Ectodermal cell (in vitro differentiated cells): Measurements from ENCODE around the gene CLEC4F.

Experiments used
- H3K27ac ChIP-seq: 2 replicates; pipeline ENCODE4 v1.7.0; 2013; ENCODE audit warnings: mild to moderate bottlenecking, low read depth, low read length; ENCODE audit not compliant: insufficient read depth, poor library complexity, severe bottlenecking
- H3K27me3 ChIP-seq: 2 replicates; pipeline ENCODE4 v1.7.0; 2013; ENCODE audit warnings: mild to moderate bottlenecking, low read length; ENCODE audit not compliant: insufficient read depth, control insufficient read depth, poor library complexity, severe bottlenecking
- H3K36me3 ChIP-seq: one replicate; pipeline ENCODE4 v1.7.0; 2013; ENCODE audit warnings: low read length; ENCODE audit not compliant: control insufficient read depth, insufficient read depth
- H3K4me1 ChIP-seq: one replicate; pipeline ENCODE4 v1.7.0; 2013; ENCODE audit warnings: low read length; ENCODE audit not compliant: control insufficient read depth, insufficient read depth
- H3K4me3 ChIP-seq: 2 replicates; pipeline ENCODE4 v1.7.0; 2013; ENCODE audit warnings: low read depth, low read length, control low read depth; ENCODE audit not compliant: insufficient read depth
- H3K9me3 ChIP-seq: 2 replicates; pipeline ENCODE4 v1.7.0; 2013; ENCODE audit warnings: mild to moderate bottlenecking, low read length, moderate library complexity; ENCODE audit not compliant: control insufficient read depth
- WGBS, 2 experiments: methylation state at CpG; one replicate each; pipeline ENCODE4 v1.1.7; 2013; ENCODE audit warnings: missing lambda C conversion rate in 2 of 2; 5-methylcytosine and 5-hydroxymethylcytosine counted together

The CLEC4F gene

DNA sequence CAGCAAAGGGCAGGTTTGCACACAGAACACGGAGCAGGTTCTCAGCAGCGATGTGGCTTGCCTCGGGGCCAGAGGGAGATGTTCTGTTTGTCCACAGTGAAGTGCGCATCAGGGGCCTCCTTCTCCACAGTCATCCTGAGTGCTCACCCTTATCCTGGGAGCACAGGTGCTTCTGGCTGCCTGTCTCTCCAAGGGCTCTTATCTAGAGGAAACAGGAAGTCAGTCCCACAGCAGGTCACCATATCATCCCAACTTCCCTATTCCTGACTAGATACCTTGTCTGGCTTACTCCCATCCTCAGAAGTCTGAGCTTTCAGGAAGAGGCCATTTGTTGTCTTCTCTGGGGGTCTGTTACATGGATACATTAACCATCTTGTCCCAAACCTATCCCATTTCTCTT lies 15.2 kb upstream of the CLEC4F start, which contains the start of gene CD207:
CD207 (minus strand) TSS at position 174 of the 400 bp plus-strand sequence; CDS start at position 134, 40 bp downstream.
- no peaks in the 10 kb centered on the region for H3K27me3 ChIP-seq
- H3K36me3 ChIP-seq = no peaks in the 10 kb centered on the region
- 94% methylated on average over 4 of the region's 4 CpGs for WGBS, 2 experiments

DNA sequence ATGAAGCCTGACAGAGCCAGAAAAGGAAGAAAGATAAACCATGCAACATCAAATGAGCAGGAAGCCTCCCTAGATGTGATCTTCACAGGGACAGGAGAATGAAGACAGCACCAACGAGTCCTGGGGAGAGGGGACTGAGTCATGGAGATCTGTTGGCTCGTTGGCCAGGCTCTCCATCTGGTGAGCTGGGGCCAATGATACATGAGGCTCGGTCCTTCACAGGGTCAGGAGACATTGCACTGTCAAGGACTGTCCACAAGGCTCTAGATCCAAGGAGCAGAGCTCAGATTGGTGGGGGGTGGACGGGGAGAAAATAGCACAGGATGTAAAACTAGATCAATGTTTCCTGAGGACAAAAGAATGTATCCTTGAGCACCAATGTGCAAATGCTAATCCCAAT lies 14.5 kb upstream of the CLEC4F start:
- H3K9me3 ChIP-seq = no peaks in the 10 kb centered on the region

More for the DNA sequence above, 15.2 kb upstream of the CLEC4F start, which contains the start of gene CD207:
- H3K27ac ChIP-seq = no peak within 1 kb of the TSS
- H3K4me1 ChIP-seq = no peaks in the 10 kb centered on the region
- H3K9me3 ChIP-seq = no peaks in the 10 kb centered on the region
- no peak within 1 kb of the TSS for H3K4me3 ChIP-seq

DNA sequence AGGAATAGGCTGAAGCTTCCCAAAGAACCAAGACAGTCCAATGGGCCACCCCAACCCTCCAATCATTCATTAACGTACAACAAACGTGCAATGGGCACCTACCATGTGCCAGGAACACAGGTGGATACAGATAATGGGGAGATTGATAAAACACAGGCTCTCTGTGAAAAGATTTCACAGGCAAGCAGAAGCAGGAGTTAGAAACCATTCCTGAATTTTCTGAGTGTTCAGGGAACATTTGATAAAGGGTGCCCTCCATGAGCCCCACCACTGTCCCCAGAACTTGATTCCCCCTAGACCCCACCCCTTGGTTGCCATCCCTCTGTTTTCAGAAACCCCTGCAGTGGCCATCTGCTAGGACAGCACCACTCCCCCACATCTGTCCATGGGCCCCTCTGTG lies 13.7 kb upstream of the CLEC4F start:
- Histone ChIP-seq H3K27me3 (no peaks in the 10 kb centered on the region), H3K4me1 (no peaks in the 10 kb centered on the region), H3K9me3 (no peaks in the 10 kb centered on the region), H3K27ac (no peak overlapping the region), H3K4me3 (no peak overlapping the region), H3K36me3 (no peaks in the 10 kb centered on the region)
- WGBS, 2 experiments = 93 to 97% methylated on average over 2 of the region's 2 CpGs

More for the DNA sequence above, 14.5 kb upstream of the CLEC4F start:
- Histone ChIP-seq H3K36me3 (no peaks in the 10 kb centered on the region), H3K27ac (no peak overlapping the region), H3K4me1 (no peaks in the 10 kb centered on the region), H3K27me3 (no peaks in the 10 kb centered on the region), H3K4me3 (no peak overlapping the region)
- 88 to 90% methylated on average over 4 of the region's 4 CpGs for WGBS, 2 experiments

DNA sequence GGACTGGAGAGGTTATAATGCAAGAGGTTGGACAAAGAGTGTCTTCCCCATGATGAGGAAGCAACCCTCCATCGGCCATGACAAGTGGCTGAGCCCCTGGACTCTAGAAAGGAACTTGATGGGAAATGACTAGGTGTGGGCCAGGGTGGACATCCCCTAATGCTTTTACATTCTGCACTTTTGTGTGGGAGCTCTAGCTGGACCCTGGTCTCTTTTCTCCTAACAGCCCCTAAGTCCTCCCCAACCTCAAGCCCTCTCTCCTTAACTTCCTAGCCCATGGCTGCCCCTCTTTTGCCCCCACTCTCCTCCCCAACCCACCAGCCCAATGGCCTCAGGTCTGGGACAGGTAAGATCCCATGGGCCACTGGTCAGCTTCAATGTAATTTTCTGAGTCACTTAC lies 12.8 kb upstream of the CLEC4F start:
- H3K4me3 ChIP-seq = no peak overlapping the region
- H3K4me1 ChIP-seq = no peaks in the 10 kb centered on the region
- no peaks in the 10 kb centered on the region for H3K9me3 ChIP-seq
- H3K36me3 ChIP-seq = no peaks in the 10 kb centered on the region
- H3K27me3 ChIP-seq = no peaks in the 10 kb centered on the region
- no peak overlapping the region for H3K27ac ChIP-seq
- WGBS, 2 experiments = 59 to 69% methylated on average over 1 of the region's 1 CpG

DNA sequence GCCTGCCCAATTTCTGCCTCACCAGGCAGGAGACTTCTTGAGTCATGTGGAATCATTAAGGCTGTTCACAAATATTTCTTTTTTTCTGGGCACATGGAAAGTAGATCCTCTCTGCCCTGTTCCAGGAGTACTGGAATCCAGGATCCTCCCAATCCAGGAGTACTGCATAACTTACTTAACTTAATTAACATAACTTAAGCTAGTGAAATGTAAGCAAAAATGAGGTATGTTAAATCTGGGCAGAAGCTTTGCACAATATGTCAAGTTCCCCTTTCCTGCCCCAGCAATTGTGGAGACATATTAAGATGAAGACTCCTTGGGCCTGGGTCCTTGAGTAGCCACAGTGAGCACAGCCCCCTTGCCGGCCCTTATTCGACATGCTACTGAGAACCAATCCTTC lies 12.0 kb upstream of the CLEC4F start:
- Histone ChIP-seq H3K4me3 (no peak overlapping the region), H3K27ac (no peak overlapping the region), H3K36me3 (no peaks in the 10 kb centered on the region), H3K27me3 (no peaks in the 10 kb centered on the region), H3K9me3 (no peaks in the 10 kb centered on the region), H3K4me1 (no peaks in the 10 kb centered on the region)
- 94% methylated on average over 2 of the region's 2 CpGs for WGBS, 2 experiments

DNA sequence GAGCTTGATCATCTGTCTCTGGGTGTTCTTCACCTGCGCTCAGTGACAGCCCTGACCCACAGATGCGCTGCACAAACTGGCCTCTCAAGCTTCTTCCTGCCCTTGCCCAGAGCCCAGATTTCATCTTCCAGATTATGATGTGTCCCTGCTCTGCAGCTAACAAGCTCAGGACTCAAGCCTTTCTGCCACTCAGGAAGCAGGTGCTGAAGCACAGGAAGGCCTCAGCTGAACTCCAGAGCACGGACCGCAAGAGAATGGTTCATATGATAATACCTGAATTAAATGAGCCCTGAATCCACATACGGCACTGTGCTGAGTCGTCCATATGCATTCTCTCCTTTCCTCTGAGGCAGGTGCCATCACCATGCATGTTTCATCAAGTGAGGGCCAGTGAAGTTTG lies 11.5 kb upstream of the CLEC4F start:
- WGBS, 2 experiments = 92 to 94% methylated on average over 6 of the region's 6 CpGs
- no peaks in the 10 kb centered on the region for H3K27me3 ChIP-seq
- no peaks in the 10 kb centered on the region for H3K4me1 ChIP-seq
- H3K27ac ChIP-seq = no peak overlapping the region
- no peak overlapping the region for H3K4me3 ChIP-seq
- H3K36me3 ChIP-seq = no peaks in the 10 kb centered on the region
- no peaks in the 10 kb centered on the region for H3K9me3 ChIP-seq

DNA sequence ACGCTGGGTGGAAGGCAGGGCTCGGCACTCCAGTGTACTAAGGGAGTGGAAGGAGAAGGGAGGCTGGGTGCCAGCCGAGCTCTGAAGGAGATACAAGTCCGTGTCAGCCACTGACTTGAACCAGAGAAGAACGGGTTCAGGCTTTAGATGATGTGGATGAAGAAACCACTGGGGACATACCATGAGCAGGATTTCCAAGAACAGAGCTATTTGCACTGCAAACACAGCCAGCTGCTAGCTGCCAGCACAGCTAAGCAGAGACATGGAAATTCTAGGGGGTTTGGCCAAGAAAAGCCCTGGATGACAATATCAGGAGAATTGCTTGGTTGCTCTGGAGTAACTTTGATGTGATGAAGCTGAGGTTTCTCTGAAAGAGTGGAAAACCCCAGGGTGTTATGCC lies 10.0 kb upstream of the CLEC4F start:
- Histone ChIP-seq H3K4me3 (no peak overlapping the region), H3K27ac (no peak overlapping the region), H3K4me1 (no peaks in the 10 kb centered on the region), H3K9me3 (no peaks in the 10 kb centered on the region), H3K27me3 (no peaks in the 10 kb centered on the region), H3K36me3 (no peaks in the 10 kb centered on the region)
- 90 to 93% methylated on average over 5 of the region's 5 CpGs for WGBS, 2 experiments

DNA sequence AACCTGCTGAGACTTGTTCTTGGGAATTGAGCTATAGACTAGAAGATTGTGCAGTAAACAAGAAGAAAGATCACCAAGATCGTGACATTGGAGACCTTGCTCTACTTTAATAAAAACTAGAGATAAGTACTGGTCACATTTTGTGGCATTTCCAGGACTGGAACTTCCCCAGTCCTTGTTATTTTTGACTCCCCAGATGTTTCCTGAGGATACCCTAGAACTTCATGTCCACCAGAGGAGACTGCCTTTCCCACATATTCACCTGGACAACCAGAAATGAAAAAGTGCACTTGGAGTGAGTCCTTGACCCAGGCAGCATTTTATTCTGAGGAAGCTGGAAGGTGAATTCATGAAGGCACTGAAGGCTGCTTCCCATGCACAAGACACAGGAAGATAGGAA lies 9.5 kb upstream of the CLEC4F start:
- no peaks in the 10 kb centered on the region for H3K9me3 ChIP-seq
- no peaks in the 10 kb centered on the region for H3K4me1 ChIP-seq
- H3K27me3 ChIP-seq = no peaks in the 10 kb centered on the region
- no peak overlapping the region for H3K27ac ChIP-seq
- H3K4me3 ChIP-seq = no peak overlapping the region
- 95 to 100% methylated on average over 1 of the region's 1 CpG for WGBS, 2 experiments
- no peaks in the 10 kb centered on the region for H3K36me3 ChIP-seq

DNA sequence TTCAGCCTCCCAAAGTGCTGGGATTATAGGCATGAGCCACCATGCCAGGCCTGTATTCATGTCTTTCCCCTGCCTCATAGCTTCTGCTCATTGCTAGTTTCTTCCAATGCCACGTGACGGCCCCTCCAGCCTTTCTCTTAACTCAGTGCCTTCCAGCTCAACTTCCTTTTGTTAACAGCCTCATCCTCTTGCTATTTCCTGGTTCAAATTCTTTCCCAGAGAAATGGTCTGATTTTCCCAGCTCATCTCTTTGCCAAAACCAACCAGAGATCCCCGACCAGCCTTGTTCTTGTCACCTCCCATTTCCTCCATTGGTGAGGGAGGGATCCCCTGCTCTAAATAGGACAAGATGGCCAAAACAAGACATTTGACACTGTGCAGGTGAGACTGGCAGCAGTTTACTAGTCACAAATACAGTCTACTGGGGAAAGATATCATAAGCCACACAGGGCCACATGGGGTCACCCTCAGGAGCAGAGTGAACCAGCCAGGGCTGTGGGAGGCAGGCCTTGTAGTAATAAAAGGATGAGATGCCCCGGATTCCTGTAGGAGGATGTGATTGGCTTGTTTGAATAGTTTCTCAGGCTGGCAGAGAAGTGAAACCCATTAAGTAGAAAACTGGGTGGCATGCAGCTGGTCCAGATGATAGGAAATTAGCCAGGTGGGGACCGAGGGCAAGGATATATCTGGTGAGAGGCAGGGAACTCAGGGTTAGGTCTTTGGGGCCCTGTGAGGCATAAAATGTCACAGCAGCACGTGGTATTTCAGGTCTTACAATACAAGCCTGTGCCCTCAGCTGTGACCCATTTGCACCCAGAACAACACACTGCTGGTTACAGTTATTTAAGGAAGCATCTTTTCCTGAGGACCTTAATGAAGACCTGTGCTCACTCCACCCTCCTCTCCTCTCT lies 8.8 kb upstream of the CLEC4F start:
- Histone ChIP-seq H3K9me3 (no peaks in the 10 kb centered on the region), H3K4me1 (no peaks in the 10 kb centered on the region), H3K27ac (no peak overlapping the region), H3K4me3 (no peak overlapping the region), H3K36me3 (no peaks in the 10 kb centered on the region), H3K27me3 (no peaks in the 10 kb centered on the region)
- 87 to 91% methylated on average over 6 of the region's 6 CpGs for WGBS, 2 experiments

DNA sequence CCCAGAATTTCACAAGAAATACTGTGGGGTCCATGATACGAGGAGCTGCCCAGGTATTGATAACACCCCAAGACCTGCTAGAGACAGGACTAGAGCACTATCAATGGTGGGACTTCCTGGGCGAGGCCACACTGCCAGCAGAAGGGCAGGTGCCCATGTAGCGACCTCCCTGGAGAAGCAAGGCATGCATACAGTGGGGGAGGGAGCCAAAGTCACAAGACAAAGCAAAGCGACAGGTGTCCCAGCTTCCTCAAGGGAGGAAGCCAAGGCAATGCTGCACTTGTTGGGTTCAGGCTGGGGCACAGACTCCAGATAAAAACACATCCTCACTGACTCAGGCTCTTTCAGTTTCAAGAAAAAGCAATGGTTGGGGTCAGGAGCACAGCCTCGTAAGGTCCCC lies 7.7 kb upstream of the CLEC4F start:
- Histone ChIP-seq H3K4me3 (no peak overlapping the region), H3K9me3 (no peaks in the 10 kb centered on the region), H3K36me3 (no peaks in the 10 kb centered on the region), H3K27ac (no peak overlapping the region), H3K4me1 (no peaks in the 10 kb centered on the region), H3K27me3 (no peaks in the 10 kb centered on the region)
- 77 to 79% methylated on average over 5 of the region's 5 CpGs for WGBS, 2 experiments
